Bronchus fibroblast of lung (primary cell): ENCODE measurements around the gene PEX13. TPM values are rescaled to one million over a fixed set of nuclear protein-coding genes. Genes with fewer than 3 reads are reported as not detected.

Experiments used
- total RNA-seq: library from RNA; depleted of rRNA; stranded (reverse); fragments of >200 nt; gene quantifications from 2 replicates; pipeline ENCODE4 v1.2.3, GENCODE V29; 2015

Gene PEX13
- 17.0 and 20.4 TPM in 2 replicates for total RNA-seq

GRCh38 chr2:61017556-61018317 is at the start of gene PEX13, which contains the start of gene PUS10:
PEX13 (plus strand) TSS chr2:61017720; CDS start chr2:61017760, 40 bp downstream.
PUS10 (minus strand) TSS chr2:61018255; CDS start chr2:61011890, 6,365 bp downstream.

DNA sequence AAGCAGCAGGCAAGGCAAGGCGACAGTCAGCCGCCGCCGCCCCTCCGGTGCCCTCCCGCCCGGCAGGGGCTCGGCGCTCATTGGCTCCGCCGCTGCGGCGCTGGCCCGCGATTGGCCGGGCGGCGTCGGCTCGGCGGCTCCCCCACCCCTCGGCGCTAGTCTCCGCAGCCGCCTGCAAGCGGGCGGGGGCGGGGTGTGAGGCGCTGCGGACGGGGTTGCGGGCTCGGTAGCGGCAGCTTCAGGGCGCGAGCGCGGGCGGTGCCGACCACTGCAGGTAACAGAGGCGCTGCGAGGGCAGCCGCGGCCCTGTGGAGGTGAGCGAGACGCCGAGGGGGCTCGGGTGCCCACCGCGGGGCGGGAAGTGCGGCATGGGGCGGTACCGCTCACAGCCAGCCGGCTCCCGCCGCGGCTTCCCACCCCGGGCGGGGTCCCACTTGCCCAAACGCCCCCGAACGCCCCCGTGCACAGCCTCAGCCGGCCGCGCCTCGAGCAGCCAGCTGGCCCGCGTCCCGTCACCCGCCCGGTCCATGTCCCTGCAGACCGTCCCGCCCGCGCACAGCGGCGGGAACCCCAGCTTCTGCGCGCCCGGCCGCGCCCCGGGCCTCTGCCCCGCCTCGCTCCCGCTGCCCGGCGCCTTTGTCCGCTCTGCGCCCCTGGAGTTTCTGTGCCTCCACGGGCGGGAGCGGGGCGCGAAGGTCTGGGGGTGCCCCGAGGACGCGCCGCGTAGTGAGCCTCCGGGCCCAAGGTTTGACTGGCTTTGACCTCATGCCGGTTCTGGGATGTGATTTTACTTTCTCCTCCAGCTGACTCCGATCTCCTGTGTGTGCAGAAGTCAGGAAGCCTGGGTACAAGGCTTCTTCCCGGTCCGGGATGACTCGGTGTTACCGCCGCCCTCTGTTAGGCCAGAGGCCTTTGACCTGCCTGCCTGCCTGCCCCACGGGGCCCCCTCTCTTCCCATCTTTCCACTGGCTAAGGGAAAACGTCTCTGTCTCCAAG is 48.5 kb downstream of the PEX13 start, which contains the start of gene SANBR:
SANBR (plus strand) TSS at position 158 of the 996 bp plus-strand sequence. CDS start 4,480 bp downstream, outside the sequence.

Other genes with a start within 250 kb of the PEX13 start
- gene REL, start 136.1 kb upstream of the PEX13 start, total RNA-seq, result 1.3 and 3.2 TPM in 2 replicates
- gene PUS10, start 535 bp downstream of the PEX13 start, total RNA-seq, result 3.7 and 7.1 TPM in 2 replicates
- 4.8 and 5.4 TPM in 2 replicates for gene SANBR, start 48.2 kb downstream of the PEX13 start, total RNA-seq
- 13.5 and 22.5 TPM in 2 replicates for gene C2orf74, start 144.5 kb downstream of the PEX13 start, total RNA-seq